Measurements from ENCODE around the gene SMKR1.
"Not testable (repeated sequence)": the region's sequence is repeated elsewhere in the genome, so short reads cannot be mapped to it uniquely, and the experiment has no call there.

SMKR1 gene

DNA sequence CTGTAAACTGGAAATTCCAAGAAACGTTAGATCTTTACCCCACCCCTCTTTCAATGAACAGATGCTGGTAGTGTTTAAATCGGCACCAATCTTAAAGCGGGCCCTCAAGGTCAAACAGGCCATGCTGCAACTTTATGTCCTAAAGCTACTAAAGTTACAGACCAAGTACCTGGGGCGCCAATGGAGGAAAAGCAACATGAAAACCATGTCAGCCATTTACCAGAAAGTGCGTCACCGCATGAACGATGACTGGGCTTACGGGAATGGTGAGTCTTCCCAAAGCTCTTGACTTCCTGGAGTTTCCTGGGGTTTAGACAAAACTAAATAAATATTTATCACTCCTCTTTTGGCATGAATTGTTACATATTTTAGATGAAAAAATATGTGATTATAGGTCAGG, 19.6 kb upstream of the SMKR1 start:
- DNase-seq (ENCODE audit: low spot score) = no peak

DNA sequence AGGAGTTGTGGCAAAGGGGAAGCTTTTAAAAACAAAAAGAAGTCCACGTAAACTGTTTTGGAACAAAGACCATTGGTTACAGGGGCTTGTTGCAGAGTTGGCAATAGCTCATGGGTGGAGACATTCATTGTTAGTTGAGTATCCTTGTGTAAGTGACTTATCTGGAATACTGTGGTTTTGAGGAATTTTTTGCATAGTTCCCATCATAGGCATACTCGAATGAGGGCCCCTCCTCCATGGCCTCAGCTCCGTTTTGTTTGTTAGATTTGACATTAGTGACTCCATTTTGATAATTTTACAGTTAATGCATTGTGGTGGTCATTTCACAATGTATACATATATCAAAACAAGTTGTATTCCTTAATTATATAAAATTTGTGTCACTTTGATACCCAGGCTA, 12.8 kb upstream of the SMKR1 start:
- DNase-seq (ENCODE audit: low spot score) = no peak

DNA sequence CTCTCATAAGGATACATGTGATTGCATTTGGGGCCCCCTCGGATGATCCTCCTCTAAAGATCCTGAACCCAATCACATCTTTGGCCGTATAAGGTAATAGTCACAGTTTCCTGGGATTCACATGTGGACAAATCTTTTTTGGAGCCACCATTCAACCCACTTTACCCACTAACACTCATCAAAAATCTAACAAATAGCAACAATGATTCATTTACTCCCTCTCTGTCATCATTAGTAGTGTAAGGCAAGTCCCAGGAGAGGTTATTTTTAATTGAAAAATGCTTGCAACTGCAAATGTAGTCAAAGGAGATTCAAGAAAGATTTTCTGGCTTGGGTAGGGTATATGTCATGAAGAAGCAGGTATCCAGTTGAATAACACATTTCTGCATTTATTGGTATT, 9.9 kb upstream of the SMKR1 start:
- no peak for DNase-seq (ENCODE audit: low spot score)

DNA sequence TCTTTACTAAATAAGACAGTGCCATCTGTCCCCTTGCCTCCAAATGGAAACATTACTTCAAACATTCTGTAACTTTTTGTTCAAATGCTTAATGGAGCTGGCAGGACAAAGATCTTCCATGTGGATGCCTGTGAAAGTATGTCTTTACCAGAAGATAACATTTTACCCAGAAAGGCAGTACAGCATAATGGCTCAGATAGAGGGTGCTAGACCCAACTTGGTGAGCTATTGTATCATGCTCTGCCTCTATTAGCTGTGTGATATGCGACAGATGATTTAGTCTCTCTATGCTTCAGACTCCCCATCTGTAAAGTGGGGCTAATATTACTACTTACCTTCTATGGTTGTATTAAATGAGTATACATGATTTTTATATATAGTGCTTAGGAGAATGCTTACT, 8.8 kb upstream of the SMKR1 start:
- DNase-seq (ENCODE audit: low spot score) = peak; percentile 16

DNA sequence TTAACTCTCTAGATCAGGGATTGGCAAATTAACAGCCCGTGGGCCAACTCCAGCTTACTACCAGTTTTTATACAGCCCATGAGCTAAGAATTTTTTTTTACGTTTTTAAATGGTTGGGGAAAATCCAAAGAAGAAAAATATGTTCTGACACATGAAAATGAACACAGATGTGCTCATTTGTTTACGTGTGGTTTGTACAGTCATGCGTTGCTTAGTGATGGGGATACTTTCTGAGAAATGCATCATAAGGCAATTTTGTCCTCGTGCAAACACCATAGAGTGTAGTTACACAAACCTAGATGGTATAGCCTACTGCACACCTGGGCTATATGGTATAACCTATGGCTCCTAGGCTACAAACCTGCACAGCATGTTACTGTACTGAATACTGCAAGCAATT, 8.3 kb upstream of the SMKR1 start:
- peak; percentile 47 for DNase-seq (ENCODE audit: low spot score)

DNA sequence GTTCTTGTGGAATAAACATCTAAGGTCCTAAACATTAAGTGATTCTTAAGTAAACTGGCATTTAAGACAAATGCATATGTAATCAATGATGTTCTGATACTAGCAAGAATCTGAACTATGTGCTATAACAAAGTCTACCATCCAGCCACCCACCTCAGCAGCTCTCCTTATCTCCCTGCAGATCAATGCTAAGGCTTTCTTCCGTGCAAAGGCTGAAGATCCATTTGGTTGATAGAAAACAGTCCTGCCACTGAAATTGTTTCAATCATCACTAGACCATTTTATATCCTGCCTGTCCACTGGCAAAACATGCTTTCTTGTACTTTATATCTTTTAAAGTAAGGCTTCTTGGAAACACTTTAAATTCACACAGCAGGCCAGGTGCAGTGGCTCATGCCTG, 6.3 kb upstream of the SMKR1 start:
- no peak for DNase-seq (ENCODE audit: low spot score)

DNA sequence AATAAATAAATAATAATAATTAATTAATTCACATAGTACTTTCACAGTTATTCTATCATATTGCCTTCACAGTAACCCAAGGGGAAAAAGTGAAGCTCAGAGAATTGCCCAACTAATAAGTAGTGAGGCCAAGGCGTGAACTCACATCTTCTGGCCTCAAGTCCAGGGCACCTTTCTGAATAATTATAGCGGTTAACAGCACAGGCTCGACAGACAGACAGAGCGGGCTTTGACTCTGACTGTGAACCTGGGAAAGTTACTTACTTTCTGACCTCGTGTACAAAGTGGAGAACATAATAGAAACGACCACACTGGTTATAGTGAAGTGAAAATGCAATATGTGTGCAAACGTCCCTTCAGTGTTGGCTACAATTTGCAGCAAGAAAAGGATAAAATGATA, 5.7 kb upstream of the SMKR1 start:
- DNase-seq (ENCODE audit: low spot score) = no peak

DNA sequence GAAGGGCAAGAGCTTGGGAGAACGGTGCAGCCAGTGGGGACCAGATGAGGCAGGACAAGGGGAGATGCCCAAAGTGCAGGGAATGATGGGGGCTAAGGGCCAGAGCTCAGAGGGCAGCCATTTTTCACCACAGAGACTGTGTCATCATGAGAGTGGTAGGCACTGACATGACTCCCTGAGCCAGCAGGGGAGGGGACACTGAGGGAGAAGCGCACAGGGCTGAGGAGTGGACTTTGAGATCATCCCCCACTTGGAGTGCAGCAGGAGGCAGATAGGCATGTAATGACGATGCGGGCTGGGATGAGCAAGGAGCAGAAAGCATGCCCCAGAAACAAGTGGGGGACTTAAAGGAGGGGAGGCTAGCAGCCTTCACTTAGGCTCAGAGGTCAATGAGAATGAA, 5.2 kb upstream of the SMKR1 start:
- DNase-seq (ENCODE audit: low spot score) = no peak

DNA sequence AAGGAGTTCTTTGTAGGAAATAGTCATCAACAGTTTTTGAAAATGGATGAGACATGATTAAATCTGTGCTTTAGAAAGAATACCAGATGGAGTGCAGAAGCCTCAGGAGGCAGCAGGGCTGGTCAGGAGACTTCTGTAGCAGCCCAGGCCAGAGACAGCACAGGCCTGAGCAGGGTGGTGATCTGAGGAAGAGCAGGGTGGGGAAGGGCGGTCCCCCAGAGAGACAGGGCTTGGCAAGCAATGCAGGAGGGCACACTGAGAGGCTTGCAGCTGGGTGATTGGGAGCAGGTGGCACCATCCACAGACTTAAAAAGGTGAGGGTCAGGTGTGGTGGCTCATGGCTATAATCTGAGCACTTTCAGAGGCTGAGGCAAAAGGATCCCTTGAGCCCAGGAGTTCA, 4.3 kb upstream of the SMKR1 start:
- DNase-seq (ENCODE audit: low spot score) = no peak

DNA sequence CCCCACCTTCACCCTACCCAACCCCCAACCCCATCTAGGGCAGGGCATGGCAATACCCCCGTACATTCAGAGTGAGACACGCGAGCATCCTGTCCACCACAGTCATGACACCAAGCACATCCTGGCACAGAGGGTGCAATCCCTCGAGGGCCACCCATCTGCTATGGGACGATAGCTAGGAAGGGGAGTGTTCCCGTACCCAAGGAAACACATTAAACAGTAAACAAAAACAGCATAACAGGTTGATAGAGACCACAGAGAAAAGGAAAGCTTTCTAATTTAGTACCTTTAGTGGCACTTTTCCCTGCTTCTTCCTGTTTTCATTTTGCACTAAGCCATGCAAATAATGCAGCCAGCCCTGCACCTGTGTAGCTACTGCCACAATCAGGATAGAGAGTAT, 2.3 kb upstream of the SMKR1 start:
- no peak for DNase-seq (ENCODE audit: low spot score)

DNA sequence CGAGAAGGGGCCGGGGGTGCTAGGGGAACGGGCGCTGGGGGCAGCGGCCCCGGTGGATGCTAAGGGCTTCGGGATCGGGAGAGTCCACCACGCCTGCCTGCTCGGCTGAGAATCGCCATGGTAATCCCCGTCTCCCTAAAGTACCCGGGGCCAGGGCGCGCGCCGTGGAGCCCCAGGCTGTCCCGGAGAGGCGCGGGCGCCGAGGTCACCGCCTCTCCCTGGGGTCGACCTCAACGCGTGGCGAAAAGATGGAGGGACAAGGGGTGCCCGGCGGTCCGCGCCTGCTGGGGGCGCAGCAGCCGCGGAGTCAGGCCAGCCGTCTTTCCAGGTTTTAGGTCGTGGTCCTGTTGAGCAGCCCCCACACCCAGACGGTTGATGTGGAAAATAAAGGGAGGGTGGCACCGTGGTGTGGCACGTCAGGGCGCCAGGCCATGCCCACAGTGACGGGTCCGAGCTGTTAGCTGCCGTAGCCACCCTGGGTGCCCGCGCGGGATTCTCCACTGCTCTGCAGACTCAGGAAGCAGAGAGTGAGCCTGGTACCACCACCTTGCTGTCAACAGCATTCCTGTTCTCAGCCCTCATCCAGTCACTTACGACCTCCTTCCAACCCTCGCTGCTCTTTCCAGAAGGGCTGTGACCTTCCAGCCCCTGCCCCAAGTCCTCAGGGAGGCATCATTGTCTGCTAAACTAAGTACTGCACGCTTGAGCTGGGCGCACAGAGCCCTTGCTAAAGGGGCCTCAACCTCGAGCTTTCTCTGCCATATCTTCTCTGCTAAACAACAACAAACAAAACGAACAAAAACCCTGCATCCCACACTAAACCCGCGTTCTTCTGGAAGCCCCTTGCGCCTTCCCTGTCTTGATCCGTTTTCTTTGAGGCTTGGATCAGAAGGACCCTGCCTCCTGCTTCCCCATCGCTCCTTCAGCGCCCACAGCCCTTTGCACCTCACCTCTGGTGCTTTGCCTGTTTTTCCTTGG, 666 bp downstream of the SMKR1 start:
- peak; percentile 3 for DNase-seq (ENCODE audit: low spot score)

DNA sequence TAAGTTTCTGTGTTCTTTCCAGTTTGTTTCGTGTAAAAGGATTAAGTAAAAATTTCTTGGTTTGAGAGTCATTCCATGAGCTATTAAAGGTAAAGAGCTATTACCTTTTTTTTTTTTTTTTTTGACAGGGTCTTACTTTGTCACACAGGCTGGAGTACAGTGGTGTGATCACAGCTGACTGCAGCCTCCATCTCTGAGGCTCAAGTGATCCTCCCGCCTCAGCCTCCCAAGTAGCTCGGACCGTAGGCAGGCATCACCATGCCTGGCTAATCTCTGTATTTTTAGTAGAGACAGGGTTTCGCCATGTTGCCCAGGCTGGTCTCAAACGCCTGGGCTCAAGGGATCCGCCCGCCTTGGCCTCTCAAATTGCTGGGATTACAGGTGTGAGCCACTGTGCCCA, 1.4 kb downstream of the SMKR1 start:
- DNase-seq (ENCODE audit: low spot score) = no peak

DNA sequence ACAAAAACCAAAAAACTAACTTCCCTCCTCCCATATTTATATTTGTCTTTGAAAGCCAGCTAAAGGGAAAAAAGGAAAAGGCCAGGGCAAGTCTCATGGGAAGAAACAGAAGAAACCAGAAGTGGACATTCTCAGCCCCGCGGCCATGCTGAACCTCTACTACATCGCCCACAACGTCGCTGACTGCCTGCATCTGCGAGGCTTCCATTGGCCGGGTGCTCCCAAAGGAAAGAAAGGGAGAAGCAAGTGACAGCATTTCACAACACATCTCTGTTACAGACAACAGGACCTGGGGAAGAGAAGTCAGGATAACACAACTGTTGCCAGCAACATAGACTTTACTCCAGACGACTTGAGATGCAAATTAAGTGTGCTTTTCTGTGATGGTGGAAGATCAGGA, 9.9 kb downstream of the SMKR1 start:
- no peak for DNase-seq (ENCODE audit: low spot score)

DNA sequence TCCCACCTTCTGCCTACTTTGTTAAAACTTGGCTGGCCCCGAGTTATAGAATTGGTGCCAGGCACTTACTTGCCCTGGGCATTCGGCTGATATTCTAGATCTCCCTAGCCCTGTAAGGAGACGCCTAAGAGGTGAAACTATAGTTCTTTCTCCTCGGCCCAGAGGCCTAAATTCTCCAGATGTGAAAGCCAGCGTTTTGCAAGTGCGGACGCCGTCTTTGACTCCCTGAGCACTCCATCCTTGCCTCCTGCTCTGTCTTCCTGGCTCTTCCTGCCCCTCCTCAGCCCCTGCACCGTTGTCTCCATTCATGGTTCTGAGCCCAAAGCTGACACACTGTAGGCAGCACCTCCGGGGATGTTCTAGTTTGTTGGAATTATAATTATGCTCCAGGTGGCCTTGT, 11.2 kb downstream of the SMKR1 start:
- DNase-seq (ENCODE audit: low spot score) = no peak

DNA sequence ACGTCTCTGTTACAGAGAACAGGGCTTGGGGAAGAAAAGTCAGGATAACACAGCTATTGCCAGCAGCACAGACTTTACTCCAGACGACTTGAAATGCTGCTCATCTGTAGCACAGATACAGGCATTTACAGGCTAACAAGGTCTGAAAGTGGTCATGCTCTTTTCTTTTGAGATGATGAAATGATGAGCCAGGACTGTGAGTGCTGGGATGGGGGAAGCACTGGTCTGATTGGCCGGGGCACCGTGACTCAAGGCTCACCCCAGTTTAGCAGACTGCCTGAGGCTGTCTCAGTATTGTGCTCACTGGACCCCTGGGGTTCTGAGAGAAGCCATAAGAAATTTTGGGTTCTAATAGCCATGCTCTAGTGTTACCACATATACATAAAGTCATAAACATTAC, 12.4 kb downstream of the SMKR1 start:
- no peak for DNase-seq (ENCODE audit: low spot score)

DNA sequence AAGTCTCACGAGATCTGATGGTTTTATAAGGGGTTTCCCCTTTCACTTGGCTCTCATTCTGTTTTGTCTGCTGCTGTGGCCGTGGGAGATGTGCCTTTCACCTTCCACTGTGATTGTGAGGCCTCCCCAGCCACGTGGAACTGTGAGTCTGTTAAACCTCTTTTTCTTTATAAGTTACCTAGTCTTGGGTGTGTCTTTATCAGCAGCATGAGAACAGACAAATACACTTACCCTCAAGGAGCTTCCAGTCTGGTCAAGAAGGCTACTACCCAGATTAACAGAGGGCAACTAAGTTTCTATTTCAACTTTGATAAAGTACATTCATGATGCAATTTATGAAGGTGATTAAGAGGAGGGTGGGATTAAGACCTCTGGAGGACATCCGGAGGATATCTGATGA, 13.1 kb downstream of the SMKR1 start:
- no peak for DNase-seq (ENCODE audit: low spot score)

DNA sequence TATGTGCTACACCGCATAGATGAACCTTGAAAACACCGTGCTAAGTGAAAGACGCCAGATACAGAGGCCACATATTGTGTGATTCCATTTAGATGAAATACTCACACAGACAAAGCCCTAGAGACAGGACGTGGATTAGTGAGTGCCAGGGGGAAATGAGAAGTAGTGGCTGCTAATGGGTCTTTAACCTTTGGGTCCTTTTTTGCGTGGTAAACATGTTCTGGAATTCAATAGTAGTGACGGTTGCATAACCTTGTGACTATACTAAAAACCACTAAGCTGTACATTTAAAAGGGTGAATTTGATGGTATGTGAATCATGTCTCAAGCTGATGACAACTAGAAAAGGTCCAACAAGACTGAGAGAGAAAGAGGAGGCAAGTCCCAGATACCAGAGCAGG, 15.6 kb downstream of the SMKR1 start:
- DNase-seq (ENCODE audit: low spot score) = no peak

DNA sequence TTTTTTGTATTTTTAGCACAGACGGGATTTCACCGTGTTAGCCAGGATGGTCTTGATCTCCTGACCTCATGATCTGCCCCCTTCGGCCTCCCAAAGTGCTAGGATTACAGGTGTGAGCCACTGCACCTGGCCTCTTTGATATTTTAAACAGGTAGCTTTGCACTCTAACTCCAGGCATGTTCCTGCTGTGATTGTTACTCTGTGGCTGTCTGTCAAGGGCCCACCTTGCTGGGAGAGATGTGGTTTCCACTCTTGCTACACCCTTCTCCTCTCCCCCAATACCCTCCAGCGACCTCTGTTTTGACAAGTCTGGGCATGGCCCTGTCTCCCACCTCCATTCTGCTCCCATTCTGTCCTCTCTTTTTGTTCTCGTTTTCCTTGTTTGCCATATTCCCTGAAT, 17.1 kb downstream of the SMKR1 start:
- DNase-seq (ENCODE audit: low spot score) = no peak

DNA sequence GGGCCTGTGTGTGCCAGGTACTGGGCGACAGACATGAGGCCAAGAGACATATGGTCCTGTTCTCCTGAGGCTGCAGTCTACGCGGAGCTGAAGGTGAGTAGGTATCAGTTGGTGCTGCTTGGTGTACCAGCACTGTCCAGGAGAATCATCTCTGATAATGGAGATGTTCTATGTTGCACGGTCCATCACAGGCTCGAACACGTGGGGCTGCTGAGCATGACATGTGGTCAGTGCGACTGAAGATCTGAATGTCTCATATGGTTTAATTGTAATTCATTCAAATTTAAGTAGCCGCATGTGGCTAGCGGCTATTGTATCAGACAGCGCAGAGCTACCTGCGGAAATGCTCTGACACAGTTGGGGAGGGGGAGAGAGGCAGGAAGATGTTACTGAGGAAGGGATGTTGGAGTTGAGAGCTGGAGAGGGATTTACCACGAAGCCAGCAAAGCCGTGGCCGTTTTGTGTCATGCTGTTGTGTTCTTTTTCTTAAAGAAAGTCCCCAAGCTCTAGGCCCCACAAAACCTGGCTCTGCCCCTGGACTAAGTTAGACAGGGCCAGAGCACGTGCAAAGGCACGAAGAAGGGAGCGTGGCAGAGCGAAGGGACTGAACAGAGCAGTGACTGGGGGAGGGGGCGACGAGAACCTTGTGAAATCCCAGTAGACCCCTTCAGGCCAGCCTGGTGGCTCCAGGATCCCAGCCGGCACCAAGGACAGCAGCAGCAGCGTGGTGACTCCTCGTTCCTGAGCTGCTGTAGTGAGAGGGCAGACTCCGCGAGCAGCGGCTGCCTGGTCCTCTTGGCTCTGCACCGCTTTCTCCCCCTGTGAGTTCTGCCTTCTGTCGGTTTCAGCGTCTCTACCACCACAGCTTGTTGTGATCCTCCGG, 20.0 kb downstream of the SMKR1 start:
- DNase-seq (ENCODE audit: low spot score) = no peak

DNA sequence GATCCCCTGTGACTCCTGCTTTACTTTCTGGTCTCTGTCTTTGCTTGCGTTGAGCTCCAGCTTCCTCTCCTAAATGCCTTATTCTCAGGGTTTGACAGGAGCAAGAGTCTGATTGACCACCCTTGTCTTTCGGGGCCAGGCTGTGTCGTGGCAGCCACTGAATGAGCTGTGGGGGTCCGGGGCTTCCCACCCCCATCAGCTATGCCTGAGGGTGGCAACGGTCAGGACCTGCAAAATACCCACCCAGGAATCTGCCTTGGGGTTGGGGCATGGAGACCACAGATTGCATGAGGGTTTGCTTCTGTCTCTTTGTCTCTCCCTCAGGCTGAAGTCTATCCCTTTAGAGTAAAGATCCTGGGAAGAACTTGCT, 20.6 kb downstream of the SMKR1 start:
- no peak for DNase-seq (ENCODE audit: low spot score)

DNA sequence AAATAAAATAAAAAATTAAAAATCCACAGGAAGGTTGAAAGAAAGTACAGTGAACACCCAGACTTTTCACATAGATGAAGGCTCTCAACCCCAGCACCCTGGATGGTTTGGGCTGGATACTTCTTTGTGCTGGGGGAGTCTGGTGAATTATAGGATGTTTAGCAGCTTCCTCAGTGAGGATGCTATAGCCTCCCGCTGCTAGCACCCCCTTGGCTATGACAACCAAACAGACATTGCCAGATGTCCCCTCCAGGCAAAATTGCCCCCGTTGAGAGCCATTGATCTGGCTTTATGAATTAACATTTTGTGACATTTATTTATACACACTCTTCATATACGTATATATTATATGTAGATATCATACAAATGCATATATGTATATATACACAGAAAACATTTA, 21.6 kb downstream of the SMKR1 start:
- DNase-seq (ENCODE audit: low spot score) = no peak

DNA sequence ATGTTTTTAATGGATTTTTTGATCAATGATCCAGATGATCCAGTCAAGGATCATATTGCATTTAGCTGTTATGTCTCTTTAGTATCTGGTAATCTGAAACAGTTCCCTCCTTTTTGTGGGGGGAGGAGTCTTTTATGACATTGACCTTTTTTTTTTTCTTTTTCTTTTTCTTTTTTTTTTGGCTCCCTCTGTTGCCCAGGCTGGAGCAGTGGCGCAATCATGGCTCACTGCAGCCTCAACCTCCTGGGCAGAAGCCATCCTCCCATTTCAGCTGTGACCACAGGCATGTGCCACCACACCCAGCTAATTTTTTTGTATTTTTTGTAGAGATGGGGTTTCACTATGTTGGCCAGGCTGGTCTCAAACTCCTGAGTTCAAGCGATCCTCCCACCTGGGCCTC, 22.1 kb downstream of the SMKR1 start:
- not testable (repeated sequence) for DNase-seq (ENCODE audit: low spot score)

DNA sequence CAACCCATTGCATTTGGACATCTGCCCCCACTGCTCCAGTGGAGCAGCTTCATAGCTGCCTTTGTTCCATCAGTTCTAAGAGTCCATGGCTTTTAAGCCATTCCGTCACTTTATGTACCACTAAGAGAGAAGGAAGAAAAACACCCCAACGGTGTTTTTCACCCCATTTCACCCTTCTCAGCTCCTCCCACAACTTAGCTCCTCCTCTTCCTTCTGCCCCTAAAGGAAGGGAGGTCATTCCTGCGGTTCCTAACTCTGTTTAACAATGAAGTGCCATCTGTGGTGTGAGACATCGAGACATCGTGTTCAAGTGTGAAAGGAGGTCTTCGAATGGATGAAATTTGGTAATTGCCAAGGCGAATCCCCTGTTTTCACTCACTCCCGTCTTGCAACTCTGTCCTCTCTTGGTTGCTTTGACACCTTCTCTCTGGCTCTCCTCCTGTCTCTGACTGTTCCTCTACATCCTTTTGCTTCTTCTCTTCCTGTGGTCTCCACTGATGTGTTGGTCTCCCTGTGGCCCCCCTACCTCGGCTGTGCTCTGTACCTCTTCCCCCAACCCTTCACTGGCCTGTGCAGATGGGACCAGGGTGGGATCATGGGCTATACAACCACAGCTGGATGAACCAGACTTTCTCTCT, 23.0 kb downstream of the SMKR1 start:
- no peak for DNase-seq (ENCODE audit: low spot score)

Data from CD4-positive, alpha-beta T cell treated with Interleukin-2 at 100 ng/mL for 4 hours (primary cell).